K562 (cell line): ENCODE measurements around the gene HMCN2. TPM values are rescaled to one million over a fixed set of nuclear protein-coding genes. Genes with fewer than 3 reads are reported as not detected.

Source experiments
- ARID1B ChIP-seq: fragments of 450-650 bp; IDR thresholded peaks from 2 replicates; pipeline ENCODE4 v1.6.1; 2016; ENCODE audit warnings: antibody characterized with exemption, mild to moderate bottlenecking, inconsistent platforms
- BCOR ChIP-seq: fragments of 450-650 bp; IDR thresholded peaks from 2 replicates; pipeline ENCODE4 v1.6.1; 2016
- C11orf30 ChIP-seq: fragments of 450-650 bp; IDR thresholded peaks from 2 replicates; pipeline ENCODE4 v1.6.1; 2016; ENCODE audit warnings: low read depth, mild to moderate bottlenecking
- CHCHD3 ChIP-seq: fragments of 250-450 bp; sonication (Bioruptor Pico); IDR thresholded peaks from 2 replicates; pipeline ENCODE4 v2.1.2; 2022; ENCODE audit warnings: mild to moderate bottlenecking
- CREB3 ChIP-seq: fragments of 450-650 bp; conservative IDR thresholded peaks from 2 replicates; pipeline ENCODE4 v1.6.1; 2016; ENCODE audit warnings: missing genetic modification characterization, low read depth, mild to moderate bottlenecking, missing compliant biosample characterization, moderate library complexity
- CTCF ChIP-seq, 3 experiments: IDR thresholded peaks in 2 of 3; conservative IDR thresholded peaks in 1 of 3; 2 replicates each; pipeline ENCODE4 v1.5.1; 2011 to 2012; ENCODE audit warnings: low read length in 3 of 3, mild to moderate bottlenecking in 3 of 3, control low read depth in 2 of 3, improper control_type of control experiment in 1 of 3, inconsistent platforms in 1 of 3, low read depth in 1 of 3, mixed read lengths in 1 of 3, moderate library complexity in 1 of 3; ENCODE audit not compliant: insufficient read depth in 2 of 3
- CXXC5 ChIP-seq: fragments of 250-450 bp; sonication (Bioruptor Pico); IDR thresholded peaks from 2 replicates; pipeline ENCODE4 v1.8.0; 2022; ENCODE audit warnings: inconsistent platforms, mild to moderate bottlenecking, moderate library complexity
- FOSL1 ChIP-seq: fragments of 200-800 bp; sonication (Bioruptor generic); conservative IDR thresholded peaks from 2 replicates; pipeline ENCODE4 v1.6.1; 2016; ENCODE audit warnings: missing genetic modification characterization, missing compliant biosample characterization
- HDAC1 ChIP-seq, 2 experiments: fragments of 450-650 bp; IDR thresholded peaks; 2 replicates each; pipeline ENCODE4 v1.6.1; 2016 to 2017; ENCODE audit warnings: inconsistent platforms in 1 of 2, mild to moderate bottlenecking in 1 of 2, moderate library complexity in 1 of 2
- HES1 ChIP-seq: fragments of 450-650 bp; IDR thresholded peaks from 2 replicates; pipeline ENCODE4 v1.6.1; 2016; ENCODE audit warnings: low read depth, mild to moderate bottlenecking, moderate library complexity
- JUNB ChIP-seq: fragments of 450-650 bp; formaldehyde crosslinking; conservative IDR thresholded peaks from 2 replicates; pipeline ENCODE4 v1.4.0; 2020; ENCODE audit warnings: mild to moderate bottlenecking
- KDM1A ChIP-seq, 2 experiments: fragments of 450-650 bp; IDR thresholded peaks; 2 replicates each; pipeline ENCODE4 v1.6.1; 2016; ENCODE audit warnings: mild to moderate bottlenecking in 2 of 2
- MAZ ChIP-seq, 2 experiments: fragments of 450-650 bp in 1 of 2; sonication (generic) in 1 of 2; formaldehyde crosslinking; IDR thresholded peaks in 1 of 2; conservative IDR thresholded peaks in 1 of 2; 2 replicates each; pipeline versions ENCODE4 v1.4.0 to v1.5.0; 2020; ENCODE audit warnings: mild to moderate bottlenecking in 1 of 2, missing genetic modification reagents in 1 of 2
- MIER1 ChIP-seq: fragments of 450-650 bp; IDR thresholded peaks from 2 replicates; pipeline ENCODE4 v1.6.1; 2016; ENCODE audit warnings: antibody characterized with exemption, mild to moderate bottlenecking, low read depth
- NFATC3 ChIP-seq: fragments of 450-650 bp; IDR thresholded peaks from 2 replicates; pipeline ENCODE4 v1.6.1; 2017; ENCODE audit warnings: mild to moderate bottlenecking
- RCOR1 ChIP-seq, 2 experiments: IDR thresholded peaks; 2 replicates each; pipeline ENCODE4 v1.6.1; 2012; ENCODE audit warnings: low read depth in 2 of 2, low read length in 2 of 2, borderline replicate concordance in 1 of 2, improper control_type of control experiment in 1 of 2
- SRSF7 ChIP-seq: fragments of 200-400 bp; formaldehyde crosslinking; optimal IDR thresholded peaks from 2 replicates; pipeline ENCODE3; 2017; ENCODE audit warnings: mild to moderate bottlenecking, low read depth, low read length
- ZNF239 ChIP-seq: fragments of 250-450 bp; sonication (Bioruptor Pico); IDR thresholded peaks from 2 replicates; pipeline ENCODE4 v1.4.0; 2020; ENCODE audit warnings: mild to moderate bottlenecking
- ZNF277 ChIP-seq: fragments of 250-450 bp; sonication (Bioruptor Pico); IDR thresholded peaks from 2 replicates; pipeline ENCODE4 v1.8.0; 2022; ENCODE audit warnings: inconsistent platforms, mild to moderate bottlenecking, moderate library complexity, borderline replicate concordance
- ZNF3 ChIP-seq: fragments of 250-450 bp; sonication (Bioruptor Pico); IDR thresholded peaks from 2 replicates; pipeline ENCODE4 v1.5.0; 2021; ENCODE audit warnings: mild to moderate bottlenecking, moderate library complexity
- ZNF561 ChIP-seq: fragments of 450-650 bp; formaldehyde crosslinking; conservative IDR thresholded peaks from 2 replicates; pipeline ENCODE4 v1.4.0; 2020; ENCODE audit warnings: mild to moderate bottlenecking, moderate library complexity
- polyA plus RNA-seq, 8 experiments: library from polyadenylated mRNA; depleted of rRNA in 4 of 8; stranded (reverse) in 5 of 8; unstranded in 3 of 8; fragments of >200 nt; fragmentation: Nextera tagmentation in 2 of 8; fragmentation: Illumina TruSeq in 1 of 8; extraction: Ambion mirVana in 2 of 8; extraction: Trizol in 1 of 8; gene quantifications; 2 replicates each; pipeline versions ENCODE4 v1.2.1 to v1.2.3, GENCODE V29; 2011 to 2014; ENCODE audit warnings: inconsistent platforms in 1 of 8, missing spikeins in 1 of 8
- total RNA-seq, 7 experiments: library from RNA; depleted of rRNA in 6 of 7; stranded (reverse); fragments of >200 nt in 6 of 7; fragmentation: Illumina TruSeq in 2 of 7; extraction: Trizol in 2 of 7; gene quantifications; 2 replicates each; pipeline versions ENCODE4 v1.2.1 to v1.2.3, GENCODE V29; 2011 to 2021; ENCODE audit warnings: low replicate concordance in 1 of 7

The HMCN2 gene
- total and polyA plus RNA-seq, 9 of the 15 experiments (the other 6 are each of a cell fraction or from before 2014, with no cell fraction given) = 0.01 TPM; not detected in 8

GRCh38 chr9:130320723-130321481 lies 55.3 kb downstream of the HMCN2 start (continued):
- TF ChIP-seq ZNF277 (CRISPR knock-in tag) (no peak), HES1 (peak; percentile 47; the same call in 1 of the 2 replicates), BCOR (no peak), FOSL1 (no peak), MIER1 (no peak), ZNF561 (CRISPR knock-in tag) (no peak), RCOR1 (IDR thresholded peaks at IDR 0.05; ENCODE audit: borderline replicate concordance in 1 of 2, low read depth in 2 of 2, low read length in 2 of 2) (peak in 1 of 2 experiments; percentile 79; a peak in 2 of 4 replicates), NFATC3 (no peak), CXXC5 (peak; percentile 65), CREB3 (tag) (no peak), JUNB (no peak), MAZ (CRISPR knock-in tag; conservative IDR thresholded peaks at IDR 0.05 in 1 of 2, IDR thresholded peaks at IDR 0.05 in 1 of 2) (peak in 1 of 2 experiments; percentile 60; a peak in 2 of 4 replicates), ARID1B (peak; percentile 71), ZNF3 (CRISPR knock-in tag) (no peak), HDAC1 (IDR thresholded peaks at IDR 0.05) (peak in 1 of 2 experiments; percentile 25; a peak in 1 of 4 replicates), C11orf30 (no peak), CTCF (IDR thresholded peaks at IDR 0.05 in 2 of 3, conservative IDR thresholded peaks at IDR 0.05 in 1 of 3; ENCODE audit: insufficient read depth in 2 of 3, low read depth in 1 of 3, low read length in 3 of 3) (peak; percentile 40 to 63 (median 60)), SRSF7 (no peak), ZNF239 (CRISPR knock-in tag) (no peak), KDM1A (IDR thresholded peaks at IDR 0.05) (peak in 1 of 2 experiments; percentile 59; a peak in 2 of 4 replicates), CHCHD3 (CRISPR knock-in tag) (no peak)
